ENCODE measurements around the gene FOXD4L1.
"Not testable (repeated sequence)": the region's sequence is repeated elsewhere in the genome, so short reads cannot be mapped to it uniquely, and the experiment has no call there.

The FOXD4L1 gene

GRCh38 chr2:113527350-113528045, 29.0 kb downstream of the FOXD4L1 start:
- DNase-seq, result not testable (repeated sequence)

GRCh38 chr2:113528126-113528525, 29.7 kb downstream of the FOXD4L1 start:
- not testable (repeated sequence) for DNase-seq

- not testable (repeated sequence) for DNase-seq
Observed at GRCh38 chr2:113528904-113529303, 30.4 kb downstream of the FOXD4L1 start.

- DNase-seq, result not testable (repeated sequence)
Observed at GRCh38 chr2:113532991-113533390, 34.5 kb downstream of the FOXD4L1 start.

- DNase-seq, result not testable (repeated sequence)
Observed at GRCh38 chr2:113536573-113536972, 38.1 kb downstream of the FOXD4L1 start.

- DNase-seq, result not testable (repeated sequence)
Observed at GRCh38 chr2:113540834-113541203, 42.4 kb downstream of the FOXD4L1 start.

GRCh38 chr2:113541204-113541975, 42.9 kb downstream of the FOXD4L1 start:
- DNase-seq, result not testable (repeated sequence)

GRCh38 chr2:113541976-113542485, 43.6 kb downstream of the FOXD4L1 start:
- DNase-seq, result not testable (repeated sequence)

GRCh38 chr2:113542529-113542928, 44.1 kb downstream of the FOXD4L1 start:
- DNase-seq, result not testable (repeated sequence)

All from NCI-H1436 (cell line).